GM06990 (cell line): ENCODE measurements around the gene MYO1C.

Source experiments
- DNase-seq: peaks from one replicate; pipeline ENCODE4 v3.0.0-alpha.2; 2011; ENCODE audit not compliant: insufficient read length; ENCODE audit errors: extremely low read depth
- H3K27me3 ChIP-seq: replicated peaks from 2 replicates; pipeline ENCODE4 v1.6.0; 2011; ENCODE audit warnings: low read length; ENCODE audit not compliant: control insufficient read depth, insufficient read depth
- H3K36me3 ChIP-seq: 2 replicates; pipeline ENCODE4 v1.5.1; 2011; ENCODE audit warnings: low read length; ENCODE audit not compliant: control insufficient read depth, insufficient read depth
- H3K4me3 ChIP-seq: replicated peaks from 2 replicates; pipeline ENCODE4 v1.5.1; 2011; ENCODE audit warnings: low read depth, mild to moderate bottlenecking, control low read depth, low read length
- TF ChIP-seq, protein P1 (sequence below): IDR thresholded peaks from 2 replicates; pipeline ENCODE4 v1.5.1; 2011; ENCODE audit warnings: low read length, control low read depth, mild to moderate bottlenecking, inconsistent platforms; ENCODE audit not compliant: insufficient read depth, poor library complexity, severe bottlenecking

The MYO1C gene

DNA sequence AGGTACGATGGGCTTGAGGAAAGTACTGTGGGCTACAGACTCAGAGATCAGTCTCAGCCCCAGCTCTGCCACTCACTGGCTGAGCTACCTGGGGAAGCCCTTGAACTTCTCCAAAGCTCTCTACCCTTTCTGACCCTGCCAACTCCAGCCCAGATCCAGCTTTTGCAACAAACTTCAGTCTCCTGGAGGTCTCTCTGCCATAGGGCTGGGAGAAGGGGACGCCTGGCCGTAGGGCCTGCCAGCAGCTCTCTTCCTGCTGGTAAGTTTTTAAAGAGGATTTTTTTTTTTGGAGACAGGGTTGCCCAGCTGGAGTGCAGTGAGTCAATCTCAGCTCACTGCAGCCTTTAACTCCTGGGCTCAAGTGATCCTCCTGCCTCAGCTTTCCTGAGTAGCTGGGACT lies 12.4 kb upstream of the MYO1C start:
- Histone ChIP-seq H3K4me3 (no peak overlapping the region), H3K27me3 (no peaks in the 10 kb centered on the region), H3K36me3 (peaks cover 9% of the 10 kb centered on the region)
- DNase-seq = no peak
- TF ChIP-seq, protein P1, sequence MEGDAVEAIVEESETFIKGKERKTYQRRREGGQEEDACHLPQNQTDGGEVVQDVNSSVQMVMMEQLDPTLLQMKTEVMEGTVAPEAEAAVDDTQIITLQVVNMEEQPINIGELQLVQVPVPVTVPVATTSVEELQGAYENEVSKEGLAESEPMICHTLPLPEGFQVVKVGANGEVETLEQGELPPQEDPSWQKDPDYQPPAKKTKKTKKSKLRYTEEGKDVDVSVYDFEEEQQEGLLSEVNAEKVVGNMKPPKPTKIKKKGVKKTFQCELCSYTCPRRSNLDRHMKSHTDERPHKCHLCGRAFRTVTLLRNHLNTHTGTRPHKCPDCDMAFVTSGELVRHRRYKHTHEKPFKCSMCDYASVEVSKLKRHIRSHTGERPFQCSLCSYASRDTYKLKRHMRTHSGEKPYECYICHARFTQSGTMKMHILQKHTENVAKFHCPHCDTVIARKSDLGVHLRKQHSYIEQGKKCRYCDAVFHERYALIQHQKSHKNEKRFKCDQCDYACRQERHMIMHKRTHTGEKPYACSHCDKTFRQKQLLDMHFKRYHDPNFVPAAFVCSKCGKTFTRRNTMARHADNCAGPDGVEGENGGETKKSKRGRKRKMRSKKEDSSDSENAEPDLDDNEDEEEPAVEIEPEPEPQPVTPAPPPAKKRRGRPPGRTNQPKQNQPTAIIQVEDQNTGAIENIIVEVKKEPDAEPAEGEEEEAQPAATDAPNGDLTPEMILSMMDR = no peak

DNA sequence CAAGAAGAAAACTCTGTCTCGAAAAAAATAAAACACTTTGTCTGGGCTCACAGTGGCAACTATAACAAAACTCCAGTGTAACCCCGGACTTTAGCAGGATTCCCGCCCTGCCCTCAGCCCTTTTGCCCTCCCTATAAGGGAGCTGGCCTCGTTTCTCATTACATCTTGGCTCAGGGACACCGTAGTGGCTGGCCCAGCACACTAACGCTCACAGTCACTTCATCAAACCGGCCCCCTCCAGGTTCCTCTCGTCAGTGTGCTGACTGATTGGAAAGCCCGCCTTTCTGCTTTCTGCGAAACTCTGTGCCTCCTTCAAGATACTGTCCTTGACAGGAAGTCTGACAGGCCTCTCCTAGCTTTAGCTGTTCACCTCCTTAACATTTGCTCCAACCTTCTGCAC lies 11.2 kb upstream of the MYO1C start:
- Histone ChIP-seq H3K36me3 (peaks cover 4% of the 10 kb centered on the region), H3K4me3 (no peak overlapping the region), H3K27me3 (no peaks in the 10 kb centered on the region)
- TF ChIP-seq, protein P1 = no peak
- no peak for DNase-seq

DNA sequence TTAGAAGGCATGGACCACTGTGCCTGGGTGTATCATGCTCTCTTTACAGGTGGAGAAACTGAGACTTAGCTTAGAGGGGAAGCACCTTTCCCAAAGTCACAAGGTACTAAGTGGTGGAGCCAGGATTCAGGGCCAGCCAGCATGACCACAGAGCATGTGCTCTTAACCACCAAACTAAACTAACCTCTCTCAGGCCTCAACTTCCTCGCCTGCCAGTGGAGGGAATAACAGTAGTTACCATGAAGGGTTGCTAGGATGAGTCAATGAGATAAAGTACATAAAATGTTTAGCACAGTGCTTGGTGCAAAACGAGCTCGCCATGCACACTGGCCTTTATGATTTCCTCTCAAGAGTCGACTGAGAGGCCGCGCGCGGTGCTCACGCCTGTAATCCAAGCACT lies 6.4 kb upstream of the MYO1C start:
- Histone ChIP-seq H3K27me3 (no peaks in the 10 kb centered on the region), H3K36me3 (peaks cover 3% of the 10 kb centered on the region), H3K4me3 (no peak overlapping the region)
- DNase-seq = no peak
- TF ChIP-seq, protein P1 = no peak

DNA sequence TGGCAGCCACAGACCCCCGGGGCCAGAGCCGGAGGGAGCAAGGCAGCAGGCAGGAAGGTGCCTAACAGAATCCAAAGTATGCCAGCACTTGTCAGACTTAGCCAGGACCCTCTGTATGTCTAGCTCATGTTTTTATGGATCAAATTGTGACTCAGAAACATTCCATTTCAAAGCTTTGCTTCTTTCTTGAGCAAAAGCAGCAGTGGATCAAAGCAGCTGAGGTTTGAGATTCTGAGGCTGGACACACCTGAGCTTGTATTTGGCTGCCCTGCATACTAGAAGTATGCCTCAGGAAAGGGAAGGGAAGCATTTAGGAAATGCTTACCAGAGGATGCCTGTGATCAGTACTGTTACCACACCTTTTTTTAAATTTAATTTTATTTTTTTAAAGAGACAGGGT lies 5.7 kb upstream of the MYO1C start:
- DNase-seq = no peak
- peaks cover 3% of the 10 kb centered on the region for H3K36me3 ChIP-seq
- H3K4me3 ChIP-seq = no peak overlapping the region
- TF ChIP-seq, protein P1 = no peak
- H3K27me3 ChIP-seq = no peaks in the 10 kb centered on the region

DNA sequence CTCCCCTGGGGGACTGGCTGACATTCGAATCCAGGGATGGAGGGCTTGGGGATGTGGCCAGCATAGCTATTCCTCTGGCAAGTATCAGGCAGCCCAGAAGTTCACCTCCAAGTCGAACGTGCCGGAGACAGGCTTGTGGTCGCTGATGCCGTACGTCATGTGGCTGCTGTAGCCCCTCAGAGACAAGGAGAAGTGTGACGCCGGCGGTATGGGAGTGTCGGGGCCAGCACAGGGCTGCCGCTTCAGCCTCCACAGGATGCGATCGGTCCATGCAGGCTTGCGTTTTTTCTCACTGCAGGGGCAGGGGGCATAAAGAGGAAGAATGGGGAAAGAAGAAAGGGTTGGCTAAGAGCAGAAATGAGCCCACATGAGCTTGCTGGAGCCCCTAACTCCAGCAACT lies 5.3 kb upstream of the MYO1C start:
- Histone ChIP-seq H3K36me3 (peaks cover 3% of the 10 kb centered on the region), H3K27me3 (no peaks in the 10 kb centered on the region), H3K4me3 (no peak overlapping the region)
- TF ChIP-seq, protein P1 = no peak
- no peak for DNase-seq

DNA sequence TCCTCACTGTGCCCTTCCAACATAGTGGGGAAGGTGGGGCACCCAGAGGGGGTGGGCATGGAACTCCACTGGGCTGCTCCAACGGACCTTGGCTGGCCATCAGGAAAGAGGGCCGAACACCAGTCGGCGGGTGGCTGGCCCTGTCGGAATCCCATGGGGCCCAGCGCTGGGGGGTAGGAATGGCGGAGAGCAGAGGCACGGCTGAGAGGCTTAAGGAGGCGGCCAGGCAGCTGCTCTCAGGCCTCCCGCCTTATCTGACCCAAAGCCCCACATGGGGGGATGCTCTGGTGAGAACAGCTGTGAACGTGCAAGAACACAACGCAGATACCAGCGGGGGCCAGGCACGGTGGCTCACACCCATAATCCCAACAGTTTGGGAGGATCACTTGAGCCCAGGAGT lies 4.4 kb upstream of the MYO1C start:
- Histone ChIP-seq H3K36me3 (peaks cover 3% of the 10 kb centered on the region), H3K27me3 (no peaks in the 10 kb centered on the region), H3K4me3 (no peak overlapping the region)
- DNase-seq = no peak
- TF ChIP-seq, protein P1 = no peak
